Neural progenitor cell (in vitro differentiated cells): Measurements from ENCODE around the gene IL36G. TPM values are rescaled to one million over a fixed set of nuclear protein-coding genes. Genes with fewer than 3 reads are reported as not detected.
A peak's percentile ranks its signal among the peaks of the same experiment; 100 is the strongest.

Experiments
- DNase-seq: peaks from one replicate; pipeline ENCODE4 v3.0.0-alpha.2; 2016; ENCODE audit warnings: low spot score
- H2AFZ ChIP-seq: fragments of 200-600 bp; sonication (generic); replicated peaks from 2 replicates; pipeline ENCODE4 v1.6.1; 2016; ENCODE audit warnings: antibody characterized with exemption
- H3F3A ChIP-seq: fragments of 200-600 bp; sonication (generic); 2 replicates; pipeline ENCODE4 v1.6.1; 2016; ENCODE audit warnings: antibody characterized with exemption, low read depth
- H3K27ac ChIP-seq: fragments of 200-600 bp; sonication (generic); 2 replicates; pipeline ENCODE4 v1.5.1; 2016; ENCODE audit warnings: mild to moderate bottlenecking
- H3K27me3 ChIP-seq: fragments of 200-600 bp; sonication (generic); 2 replicates; pipeline ENCODE4 v1.6.1; 2016; ENCODE audit warnings: mild to moderate bottlenecking, moderate library complexity
- H3K36me3 ChIP-seq: fragments of 200-600 bp; sonication (generic); 2 replicates; pipeline ENCODE4 v1.5.1; 2016
- H3K4me1 ChIP-seq: fragments of 200-600 bp; sonication (generic); 2 replicates; pipeline ENCODE4 v1.6.1; 2016; ENCODE audit warnings: mixed run types
- H3K4me2 ChIP-seq: fragments of 200-600 bp; sonication (generic); 2 replicates; pipeline ENCODE4 v1.6.1; 2016
- H3K4me3 ChIP-seq: fragments of 200-600 bp; sonication (generic); 2 replicates; pipeline ENCODE4 v1.5.1; 2016
- H3K79me2 ChIP-seq: fragments of 200-600 bp; sonication (generic); 2 replicates; pipeline ENCODE4 v1.6.1; 2016; ENCODE audit warnings: low read depth
- H3K9ac ChIP-seq: fragments of 200-600 bp; sonication (generic); 2 replicates; pipeline ENCODE4 v1.6.1; 2016
- H3K9me3 ChIP-seq: fragments of 200-600 bp; sonication (generic); 2 replicates; pipeline ENCODE4 v1.5.1; 2016; ENCODE audit warnings: low read depth
- H4K20me1 ChIP-seq: fragments of 200-600 bp; sonication (generic); 2 replicates; pipeline ENCODE4 v1.6.1; 2016; ENCODE audit warnings: low read depth
- H3K27ac Mint-ChIP-seq: 3 replicates; pipeline ENCODE4 v1.8.0; 2021; ENCODE audit warnings: mixed read lengths
- H3K27me3 Mint-ChIP-seq: 2 replicates; pipeline ENCODE4 v1.8.0; 2022; ENCODE audit warnings: low read depth, mild to moderate bottlenecking, inconsistent platforms, moderate library complexity, mixed read lengths; ENCODE audit not compliant: insufficient read depth
- H3K36me3 Mint-ChIP-seq: 3 replicates; pipeline ENCODE4 v1.8.0; 2021; ENCODE audit warnings: mixed read lengths
- H3K4me1 Mint-ChIP-seq: 3 replicates; pipeline ENCODE4 v1.8.0; 2021; ENCODE audit warnings: mixed read lengths
- H3K4me3 Mint-ChIP-seq: 3 replicates; pipeline ENCODE4 v1.8.0; 2021; ENCODE audit warnings: mild to moderate bottlenecking, moderate library complexity, mixed read lengths
- H3K9me3 Mint-ChIP-seq: 3 replicates; pipeline ENCODE4 v1.8.0; 2020; ENCODE audit warnings: mixed read lengths
- EZH2 ChIP-seq: fragments of 200-600 bp; sonication (generic); IDR thresholded peaks from 2 replicates; pipeline ENCODE4 v1.6.1; 2017; ENCODE audit warnings: antibody characterized with exemption, mild to moderate bottlenecking, moderate library complexity
- EZH2phosphoT487 ChIP-seq: fragments of 200-600 bp; sonication (generic); IDR thresholded peaks from 2 replicates; pipeline ENCODE4 v1.6.1; 2017; ENCODE audit warnings: antibody characterized with exemption
- total RNA-seq: library from RNA; depleted of rRNA; stranded (reverse); fragments of >200 nt; gene quantifications from 2 replicates; pipeline ENCODE4 v1.2.3, GENCODE V29; 2015; ENCODE audit warnings: low replicate concordance
- TF ChIP-seq, protein P1 (sequence below): fragments of 200-600 bp; sonication (generic); IDR thresholded peaks from 2 replicates; pipeline ENCODE4 v1.5.1; 2017; ENCODE audit warnings: antibody characterized with exemption, mild to moderate bottlenecking

The IL36G gene
- total RNA-seq, 1 donor from 2014 or later, result 1.3 TPM

DNA sequence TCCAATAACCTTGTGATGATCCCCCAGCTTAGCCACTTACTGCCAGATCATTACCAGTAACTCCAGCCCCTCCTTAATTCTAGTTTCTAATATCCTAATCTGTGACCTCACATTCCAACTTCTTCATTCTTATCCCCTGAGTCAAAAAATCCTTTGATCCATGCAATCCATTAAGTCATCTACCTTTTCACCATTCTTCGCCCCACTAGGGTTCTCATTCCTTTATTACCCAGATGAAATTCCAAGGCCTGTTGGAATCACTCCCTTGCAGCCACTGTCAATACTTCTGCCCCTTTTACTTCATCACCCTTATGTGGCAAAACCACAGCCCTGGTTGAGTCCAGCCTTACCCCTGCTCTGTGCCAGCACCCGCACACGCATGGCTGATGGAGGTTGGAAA, 20.3 kb upstream of the IL36G start:
- Histone ChIP-seq H3K27ac (no peak overlapping the region), H3K4me1 (no peaks in the 10 kb centered on the region), H3K27me3 (no peaks in the 10 kb centered on the region), H3K79me2 (no peaks in the 10 kb centered on the region), H3F3A (no peaks in the 10 kb centered on the region), H3K4me3 (no peak overlapping the region), H4K20me1 (no peaks in the 10 kb centered on the region), H3K9me3 (no peaks in the 10 kb centered on the region), H3K9ac (no peak overlapping the region), H3K4me2 (no peak overlapping the region), H2AFZ (no peak overlapping the region), H3K36me3 (no peaks in the 10 kb centered on the region)
- Mint-ChIP-seq H3K9me3 (no peaks in the 10 kb centered on the region), H3K4me3 (no peak overlapping the region), H3K4me1 (no peaks in the 10 kb centered on the region), H3K36me3 (no peaks in the 10 kb centered on the region), H3K27me3 (no peaks in the 10 kb centered on the region), H3K27ac (no peak overlapping the region)
- TF ChIP-seq EZH2phosphoT487, result no peak
- TF ChIP-seq, protein P1, sequence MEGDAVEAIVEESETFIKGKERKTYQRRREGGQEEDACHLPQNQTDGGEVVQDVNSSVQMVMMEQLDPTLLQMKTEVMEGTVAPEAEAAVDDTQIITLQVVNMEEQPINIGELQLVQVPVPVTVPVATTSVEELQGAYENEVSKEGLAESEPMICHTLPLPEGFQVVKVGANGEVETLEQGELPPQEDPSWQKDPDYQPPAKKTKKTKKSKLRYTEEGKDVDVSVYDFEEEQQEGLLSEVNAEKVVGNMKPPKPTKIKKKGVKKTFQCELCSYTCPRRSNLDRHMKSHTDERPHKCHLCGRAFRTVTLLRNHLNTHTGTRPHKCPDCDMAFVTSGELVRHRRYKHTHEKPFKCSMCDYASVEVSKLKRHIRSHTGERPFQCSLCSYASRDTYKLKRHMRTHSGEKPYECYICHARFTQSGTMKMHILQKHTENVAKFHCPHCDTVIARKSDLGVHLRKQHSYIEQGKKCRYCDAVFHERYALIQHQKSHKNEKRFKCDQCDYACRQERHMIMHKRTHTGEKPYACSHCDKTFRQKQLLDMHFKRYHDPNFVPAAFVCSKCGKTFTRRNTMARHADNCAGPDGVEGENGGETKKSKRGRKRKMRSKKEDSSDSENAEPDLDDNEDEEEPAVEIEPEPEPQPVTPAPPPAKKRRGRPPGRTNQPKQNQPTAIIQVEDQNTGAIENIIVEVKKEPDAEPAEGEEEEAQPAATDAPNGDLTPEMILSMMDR, result no peak
- TF ChIP-seq EZH2, result no peak
- DNase-seq, result no peak

GRCh38 chr2:112958428-112959108, 19.2 kb upstream of the IL36G start:
- Mint-ChIP-seq H3K27me3 (peaks cover under 1% of the 10 kb centered on the region), H3K27ac (no peak overlapping the region), H3K4me3 (no peak overlapping the region), H3K4me1 (no peaks in the 10 kb centered on the region), H3K9me3 (no peaks in the 10 kb centered on the region), H3K36me3 (no peaks in the 10 kb centered on the region)
- Histone ChIP-seq H3K79me2 (no peaks in the 10 kb centered on the region), H3K27me3 (no peaks in the 10 kb centered on the region), H3K4me3 (no peak overlapping the region), H2AFZ (peak overlapping the region; percentile 31), H3K9ac (no peak overlapping the region), H3K4me2 (no peak overlapping the region), H3F3A (no peaks in the 10 kb centered on the region), H3K9me3 (no peaks in the 10 kb centered on the region), H3K4me1 (no peaks in the 10 kb centered on the region), H3K27ac (no peak overlapping the region), H4K20me1 (no peaks in the 10 kb centered on the region), H3K36me3 (no peaks in the 10 kb centered on the region)
- DNase-seq, result peak; percentile 58
- TF ChIP-seq EZH2phosphoT487 (no peak), EZH2 (no peak)
- TF ChIP-seq, protein P1, result peak; percentile 80

DNA sequence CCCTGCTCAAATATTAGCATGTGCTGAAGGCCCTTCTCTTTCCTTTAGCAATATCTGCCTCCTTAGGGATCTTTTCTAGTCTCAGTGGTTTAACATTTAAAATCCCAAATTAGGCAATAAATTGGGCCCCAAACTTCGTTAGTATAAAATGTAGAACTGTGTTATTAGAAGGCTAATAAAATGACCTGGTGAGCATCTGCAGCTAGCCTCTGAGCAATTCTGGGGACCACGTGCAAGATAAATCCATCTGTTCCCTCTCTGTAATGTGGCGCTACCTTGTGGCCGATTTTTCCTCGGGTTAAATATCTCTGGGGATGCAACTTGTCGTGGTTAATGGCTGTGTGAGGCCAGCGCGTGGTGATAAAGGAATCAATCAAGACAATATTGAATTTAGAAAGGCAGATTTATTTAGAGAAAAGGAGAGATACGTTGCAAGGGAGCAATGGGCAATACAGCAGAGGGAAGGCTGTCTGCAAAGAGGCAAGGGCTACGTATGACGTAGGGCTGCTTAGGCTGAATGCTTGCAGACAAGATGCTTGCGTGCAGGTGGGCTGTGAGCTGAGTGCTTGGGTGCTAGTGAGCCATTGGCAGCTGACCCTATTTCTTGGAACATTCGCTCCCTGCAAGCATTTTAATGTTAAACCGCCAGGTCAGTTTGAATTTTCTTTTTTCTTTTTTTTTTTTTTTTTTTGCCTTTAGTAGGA, 18.5 kb upstream of the IL36G start:
- Mint-ChIP-seq H3K4me1 (no peaks in the 10 kb centered on the region), H3K36me3 (no peaks in the 10 kb centered on the region), H3K4me3 (no peak overlapping the region), H3K9me3 (no peaks in the 10 kb centered on the region), H3K27ac (no peak overlapping the region), H3K27me3 (peaks cover 3% of the 10 kb centered on the region)
- H3K79me2 ChIP-seq, result no peaks in the 10 kb centered on the region
- H2AFZ ChIP-seq, result peak overlapping the region; percentile 31
- H3K4me2 ChIP-seq, result no peak overlapping the region
- DNase-seq, result peak; percentile 18
- H3K9ac ChIP-seq, result no peak overlapping the region
- no peaks in the 10 kb centered on the region for H3F3A ChIP-seq
- no peaks in the 10 kb centered on the region for H4K20me1 ChIP-seq
- H3K4me3 ChIP-seq, result no peak overlapping the region
- TF ChIP-seq, protein P1, result peak; percentile 32
- TF ChIP-seq EZH2, result no peak
- no peaks in the 10 kb centered on the region for H3K27me3 ChIP-seq
- H3K4me1 ChIP-seq, result no peaks in the 10 kb centered on the region
- H3K9me3 ChIP-seq, result no peaks in the 10 kb centered on the region
- H3K27ac ChIP-seq, result no peak overlapping the region
- H3K36me3 ChIP-seq, result no peaks in the 10 kb centered on the region
